HL-60 (cell line): ENCODE results near the gene RNU2-63P.

Source experiments
- POLR2AphosphoS5 ChIP-seq: IDR thresholded peaks from 2 replicates; pipeline ENCODE4 v1.6.1; 2012; ENCODE audit warnings: low read depth
- TF ChIP-seq, protein P1 (sequence below): IDR thresholded peaks from one replicate; pipeline ENCODE4 v1.5.1; 2011; ENCODE audit warnings: low read length, control low read depth, inconsistent platforms; ENCODE audit not compliant: insufficient read depth
- TF ChIP-seq, protein P2 (sequence below): IDR thresholded peaks from 2 replicates; pipeline ENCODE4 v1.6.1; 2012; ENCODE audit warnings: low read depth; ENCODE audit not compliant: insufficient replicate concordance

DNA sequence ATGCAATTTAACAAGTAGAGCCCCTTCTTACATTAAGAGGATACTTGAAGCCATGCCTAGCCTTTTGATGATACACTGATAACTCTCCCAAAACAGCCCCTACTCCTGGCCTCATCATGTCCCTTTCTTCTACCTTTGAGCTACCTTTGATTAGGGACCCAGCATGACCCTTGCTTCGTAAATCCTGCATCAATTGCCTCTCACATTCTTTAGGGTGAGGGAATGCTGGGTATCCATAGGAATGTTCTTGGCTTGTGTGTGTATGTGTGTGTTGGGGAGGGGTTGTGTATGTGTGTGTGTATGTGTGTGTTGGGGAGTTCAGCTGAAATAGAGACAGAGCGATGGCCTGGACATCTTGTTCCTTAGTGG is 44.5 kb upstream of the RNU2-63P start:
- TF ChIP-seq, protein P1, sequence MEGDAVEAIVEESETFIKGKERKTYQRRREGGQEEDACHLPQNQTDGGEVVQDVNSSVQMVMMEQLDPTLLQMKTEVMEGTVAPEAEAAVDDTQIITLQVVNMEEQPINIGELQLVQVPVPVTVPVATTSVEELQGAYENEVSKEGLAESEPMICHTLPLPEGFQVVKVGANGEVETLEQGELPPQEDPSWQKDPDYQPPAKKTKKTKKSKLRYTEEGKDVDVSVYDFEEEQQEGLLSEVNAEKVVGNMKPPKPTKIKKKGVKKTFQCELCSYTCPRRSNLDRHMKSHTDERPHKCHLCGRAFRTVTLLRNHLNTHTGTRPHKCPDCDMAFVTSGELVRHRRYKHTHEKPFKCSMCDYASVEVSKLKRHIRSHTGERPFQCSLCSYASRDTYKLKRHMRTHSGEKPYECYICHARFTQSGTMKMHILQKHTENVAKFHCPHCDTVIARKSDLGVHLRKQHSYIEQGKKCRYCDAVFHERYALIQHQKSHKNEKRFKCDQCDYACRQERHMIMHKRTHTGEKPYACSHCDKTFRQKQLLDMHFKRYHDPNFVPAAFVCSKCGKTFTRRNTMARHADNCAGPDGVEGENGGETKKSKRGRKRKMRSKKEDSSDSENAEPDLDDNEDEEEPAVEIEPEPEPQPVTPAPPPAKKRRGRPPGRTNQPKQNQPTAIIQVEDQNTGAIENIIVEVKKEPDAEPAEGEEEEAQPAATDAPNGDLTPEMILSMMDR, result no peak
- no peak for TF ChIP-seq POLR2AphosphoS5
- TF ChIP-seq, protein P2, sequence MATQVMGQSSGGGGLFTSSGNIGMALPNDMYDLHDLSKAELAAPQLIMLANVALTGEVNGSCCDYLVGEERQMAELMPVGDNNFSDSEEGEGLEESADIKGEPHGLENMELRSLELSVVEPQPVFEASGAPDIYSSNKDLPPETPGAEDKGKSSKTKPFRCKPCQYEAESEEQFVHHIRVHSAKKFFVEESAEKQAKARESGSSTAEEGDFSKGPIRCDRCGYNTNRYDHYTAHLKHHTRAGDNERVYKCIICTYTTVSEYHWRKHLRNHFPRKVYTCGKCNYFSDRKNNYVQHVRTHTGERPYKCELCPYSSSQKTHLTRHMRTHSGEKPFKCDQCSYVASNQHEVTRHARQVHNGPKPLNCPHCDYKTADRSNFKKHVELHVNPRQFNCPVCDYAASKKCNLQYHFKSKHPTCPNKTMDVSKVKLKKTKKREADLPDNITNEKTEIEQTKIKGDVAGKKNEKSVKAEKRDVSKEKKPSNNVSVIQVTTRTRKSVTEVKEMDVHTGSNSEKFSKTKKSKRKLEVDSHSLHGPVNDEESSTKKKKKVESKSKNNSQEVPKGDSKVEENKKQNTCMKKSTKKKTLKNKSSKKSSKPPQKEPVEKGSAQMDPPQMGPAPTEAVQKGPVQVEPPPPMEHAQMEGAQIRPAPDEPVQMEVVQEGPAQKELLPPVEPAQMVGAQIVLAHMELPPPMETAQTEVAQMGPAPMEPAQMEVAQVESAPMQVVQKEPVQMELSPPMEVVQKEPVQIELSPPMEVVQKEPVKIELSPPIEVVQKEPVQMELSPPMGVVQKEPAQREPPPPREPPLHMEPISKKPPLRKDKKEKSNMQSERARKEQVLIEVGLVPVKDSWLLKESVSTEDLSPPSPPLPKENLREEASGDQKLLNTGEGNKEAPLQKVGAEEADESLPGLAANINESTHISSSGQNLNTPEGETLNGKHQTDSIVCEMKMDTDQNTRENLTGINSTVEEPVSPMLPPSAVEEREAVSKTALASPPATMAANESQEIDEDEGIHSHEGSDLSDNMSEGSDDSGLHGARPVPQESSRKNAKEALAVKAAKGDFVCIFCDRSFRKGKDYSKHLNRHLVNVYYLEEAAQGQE, result no peak
